ENCODE data around the gene UMODL1.

Gene UMODL1

DNA sequence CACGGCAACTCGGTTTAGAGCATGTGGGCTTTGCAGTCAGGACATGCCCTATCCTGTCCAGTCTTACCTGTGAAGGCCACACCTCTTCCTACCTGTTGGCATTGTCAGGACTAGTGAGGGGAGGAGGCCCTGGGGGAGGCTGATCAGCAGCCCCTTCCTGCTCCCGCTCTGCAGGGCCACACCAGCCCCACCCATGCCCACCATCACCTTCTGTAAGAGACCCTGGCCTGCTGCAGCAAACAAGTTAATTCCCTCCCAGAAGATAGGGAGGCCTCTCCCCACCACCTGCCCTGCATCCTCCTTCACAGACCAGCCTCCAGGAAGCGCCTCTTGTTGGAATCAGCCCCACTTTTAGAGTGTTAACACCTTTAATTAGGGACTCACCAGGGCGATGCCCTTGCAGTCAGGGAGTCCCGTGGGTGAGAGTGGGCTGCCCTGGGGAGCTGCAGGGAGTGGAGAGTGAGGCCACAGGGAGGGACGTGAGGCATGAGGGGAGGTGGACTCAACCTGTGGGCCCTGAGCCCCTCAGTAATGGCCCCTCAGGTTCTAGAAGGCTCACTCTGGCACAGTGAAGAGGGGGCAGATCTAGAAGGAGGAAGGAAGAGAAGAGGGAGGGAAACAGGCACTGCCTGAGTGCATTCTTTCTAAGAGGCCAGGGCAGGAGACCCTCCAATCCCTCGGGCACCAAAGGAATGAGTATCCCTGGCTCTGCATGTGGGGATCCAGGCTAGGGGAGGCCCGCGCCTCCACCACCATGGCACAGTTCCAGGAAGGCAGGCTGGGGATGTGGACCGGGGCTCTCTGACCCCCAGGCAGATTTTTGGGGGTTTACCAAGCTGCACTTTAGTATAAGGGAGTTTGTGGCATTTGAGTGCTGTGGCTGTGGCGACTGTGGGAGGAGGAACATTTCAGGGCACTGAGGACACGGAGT is 8.2 kb downstream of the UMODL1 start:
- DNase-seq (ENCODE audit: low read depth), result no peak

DNA sequence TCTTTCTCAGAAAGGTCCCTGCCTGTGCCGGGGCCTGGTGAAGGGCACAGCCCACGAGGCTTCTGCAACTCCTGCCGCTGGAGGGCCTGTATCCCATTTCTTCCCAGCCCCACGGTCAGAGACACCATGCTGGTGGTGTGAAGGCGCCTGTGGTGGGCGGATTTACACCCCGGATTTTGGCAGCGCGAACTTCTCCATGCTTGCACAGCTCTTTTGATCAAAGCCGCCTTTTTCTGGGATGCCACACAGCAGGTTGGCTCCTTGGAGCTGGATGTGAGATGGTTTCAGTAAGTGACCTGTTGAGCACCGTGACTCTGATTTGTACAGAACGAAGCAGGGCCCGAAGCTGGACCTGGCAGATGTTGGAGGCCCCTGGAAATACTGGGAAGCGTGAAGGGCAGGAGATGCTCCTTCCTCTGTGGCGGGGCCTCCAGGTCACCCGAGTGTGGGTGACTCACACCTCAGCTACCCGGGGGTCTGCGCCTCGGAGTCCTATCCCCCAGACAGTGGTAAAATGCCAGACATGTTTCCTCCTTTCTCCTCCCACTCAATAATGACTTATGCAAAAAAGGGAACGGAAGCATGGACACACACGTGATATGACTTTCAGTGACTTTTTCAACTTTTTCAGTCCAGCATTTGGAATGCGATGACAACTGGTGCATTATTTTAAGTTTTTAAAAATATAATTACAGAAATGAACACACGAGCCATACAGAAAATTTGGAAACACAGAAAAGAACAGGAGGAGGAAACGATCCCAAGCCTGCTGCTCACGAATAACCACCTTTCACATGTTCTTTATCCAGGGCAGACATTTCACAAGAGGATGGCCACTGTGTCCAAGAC is 9.0 kb downstream of the UMODL1 start:
- DNase-seq (ENCODE audit: low read depth), result no peak

DNA sequence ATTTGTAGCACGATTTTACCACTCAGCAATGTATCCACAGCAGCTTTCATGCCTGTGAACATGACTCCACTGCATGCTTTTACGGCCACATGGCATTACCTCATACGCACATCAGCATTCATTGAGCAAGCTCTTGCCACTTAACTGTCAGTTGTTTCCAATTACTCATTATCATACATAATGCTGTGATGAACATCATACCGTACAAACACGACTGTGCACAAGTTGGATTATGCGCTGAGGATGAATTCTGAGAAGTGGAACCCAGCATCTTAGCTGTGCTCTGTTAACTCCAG is 9.6 kb downstream of the UMODL1 start:
- no peak for DNase-seq (ENCODE audit: low read depth)

DNA sequence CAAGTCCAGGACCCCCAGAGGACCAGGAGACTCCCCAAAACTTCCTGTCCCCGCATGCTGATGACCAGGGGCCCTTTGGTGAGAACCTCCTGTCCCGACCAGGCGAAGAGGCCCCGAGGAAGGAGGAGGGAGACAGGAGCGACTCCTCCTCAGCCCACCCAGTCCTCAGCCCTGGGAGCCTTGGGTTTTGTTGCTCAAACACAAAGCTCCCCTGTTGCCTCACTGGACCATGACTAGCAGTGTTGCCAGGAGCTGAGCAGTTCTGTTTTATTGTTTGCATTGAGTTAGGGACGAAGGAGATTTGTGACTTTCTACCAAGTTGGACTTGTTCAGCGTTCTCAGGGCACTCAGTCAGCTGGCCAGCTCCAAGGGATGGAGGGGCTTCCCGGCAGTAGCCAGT is 10.0 kb downstream of the UMODL1 start:
- DNase-seq (ENCODE audit: low read depth), result no peak

DNA sequence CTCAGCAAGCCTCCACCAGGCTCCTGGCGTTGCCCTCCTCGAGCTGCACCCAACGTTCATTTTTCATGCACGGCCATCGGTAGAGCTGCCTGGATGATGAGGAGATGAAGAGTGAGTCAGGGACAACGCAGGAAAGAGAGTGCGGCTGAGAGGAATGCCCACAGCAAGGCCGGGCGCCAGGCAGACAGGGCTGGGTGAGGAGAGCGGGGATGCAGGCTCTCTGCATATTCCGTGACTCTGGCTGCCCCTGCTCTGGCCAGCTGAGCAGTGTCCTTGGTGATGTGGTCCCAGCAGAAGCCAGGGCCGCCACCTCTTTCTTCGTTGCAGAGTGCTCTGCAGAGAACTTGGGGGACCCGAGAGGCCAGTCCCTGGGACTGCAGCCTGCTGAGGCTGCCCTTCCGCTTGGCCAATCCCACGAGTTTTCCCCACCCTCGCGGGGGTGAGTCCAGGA is 10.8 kb downstream of the UMODL1 start:
- no peak for DNase-seq (ENCODE audit: low read depth)

DNA sequence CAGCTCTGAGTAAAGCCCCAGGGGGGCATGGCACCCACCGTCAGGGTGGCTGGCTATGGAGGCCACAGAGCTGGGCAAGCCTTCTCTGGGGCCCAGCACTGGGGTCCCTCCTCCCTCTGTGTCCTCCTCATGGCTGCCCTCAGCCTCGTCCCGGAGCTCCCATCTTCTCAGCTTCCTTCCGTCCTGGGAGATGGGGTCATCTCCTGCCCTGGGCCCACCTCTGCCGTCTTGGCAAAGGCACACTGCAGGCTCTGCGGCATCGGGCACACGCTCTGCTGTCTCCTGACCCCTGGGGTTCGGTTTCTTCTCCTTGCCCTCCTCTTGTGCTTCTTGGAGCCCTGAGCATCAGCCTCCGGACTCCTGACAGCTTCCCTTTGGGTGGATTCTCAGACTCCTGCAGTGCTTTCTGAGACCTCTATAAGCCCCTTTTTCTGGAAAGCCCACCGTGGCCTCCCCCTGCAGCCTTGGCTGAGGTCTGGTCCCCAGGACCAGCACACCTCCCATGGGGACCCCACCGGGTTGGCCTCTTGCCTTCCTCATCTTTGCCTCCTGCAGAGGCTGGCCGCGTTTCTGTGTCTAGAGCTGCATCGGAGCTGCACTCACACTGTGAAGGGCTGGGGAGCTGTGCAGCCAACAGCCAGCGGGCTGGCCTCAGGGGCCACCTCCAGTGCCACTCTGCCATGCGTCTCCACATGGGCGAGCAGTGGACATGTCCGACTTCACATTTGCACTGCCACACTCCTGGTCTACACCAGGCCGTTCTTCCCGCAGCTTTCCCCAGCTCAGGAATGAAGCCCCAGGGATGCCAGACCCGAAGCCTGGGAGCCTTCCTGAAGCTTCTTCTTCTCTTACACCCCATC is 11.6 kb downstream of the UMODL1 start:
- DNase-seq (ENCODE audit: low read depth), result no peak

DNA sequence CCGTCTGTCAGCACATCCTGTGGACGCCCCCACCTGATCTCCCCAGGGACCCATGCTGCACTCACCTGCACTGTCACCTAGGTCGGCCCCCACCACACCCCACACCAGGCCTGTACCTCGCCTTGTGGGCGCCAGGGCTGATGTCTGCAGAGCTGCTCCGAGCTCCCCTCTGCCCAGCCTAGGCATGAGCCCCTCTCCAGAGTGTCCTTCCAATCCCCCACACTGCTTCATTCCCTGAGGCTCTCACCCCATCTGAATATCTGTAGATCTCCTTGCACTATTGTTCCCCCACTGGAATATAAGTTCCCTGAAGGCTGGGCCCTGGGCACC is 12.2 kb downstream of the UMODL1 start:
- DNase-seq (ENCODE audit: low read depth), result no peak

DNA sequence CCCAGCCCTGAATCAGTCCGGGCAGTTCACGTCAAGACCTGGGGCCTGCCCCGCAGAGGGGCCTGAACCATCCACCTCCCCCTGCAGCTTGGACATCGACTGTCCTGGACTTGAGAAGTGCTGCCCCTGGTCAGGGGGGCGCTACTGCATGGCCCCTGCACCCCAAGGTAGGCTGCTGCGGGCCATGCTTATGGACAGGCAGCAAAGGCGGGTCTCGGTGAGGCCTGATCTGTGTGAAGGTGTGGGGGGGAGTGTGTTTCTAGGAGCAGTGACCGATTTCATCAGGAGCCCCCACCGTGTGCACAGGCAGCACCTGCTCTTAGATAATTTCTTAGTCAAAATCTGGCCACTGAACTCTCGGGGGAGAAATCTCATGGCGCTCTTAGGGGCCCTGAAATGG is 13.0 kb downstream of the UMODL1 start:
- no peak for DNase-seq (ENCODE audit: low read depth)

DNA sequence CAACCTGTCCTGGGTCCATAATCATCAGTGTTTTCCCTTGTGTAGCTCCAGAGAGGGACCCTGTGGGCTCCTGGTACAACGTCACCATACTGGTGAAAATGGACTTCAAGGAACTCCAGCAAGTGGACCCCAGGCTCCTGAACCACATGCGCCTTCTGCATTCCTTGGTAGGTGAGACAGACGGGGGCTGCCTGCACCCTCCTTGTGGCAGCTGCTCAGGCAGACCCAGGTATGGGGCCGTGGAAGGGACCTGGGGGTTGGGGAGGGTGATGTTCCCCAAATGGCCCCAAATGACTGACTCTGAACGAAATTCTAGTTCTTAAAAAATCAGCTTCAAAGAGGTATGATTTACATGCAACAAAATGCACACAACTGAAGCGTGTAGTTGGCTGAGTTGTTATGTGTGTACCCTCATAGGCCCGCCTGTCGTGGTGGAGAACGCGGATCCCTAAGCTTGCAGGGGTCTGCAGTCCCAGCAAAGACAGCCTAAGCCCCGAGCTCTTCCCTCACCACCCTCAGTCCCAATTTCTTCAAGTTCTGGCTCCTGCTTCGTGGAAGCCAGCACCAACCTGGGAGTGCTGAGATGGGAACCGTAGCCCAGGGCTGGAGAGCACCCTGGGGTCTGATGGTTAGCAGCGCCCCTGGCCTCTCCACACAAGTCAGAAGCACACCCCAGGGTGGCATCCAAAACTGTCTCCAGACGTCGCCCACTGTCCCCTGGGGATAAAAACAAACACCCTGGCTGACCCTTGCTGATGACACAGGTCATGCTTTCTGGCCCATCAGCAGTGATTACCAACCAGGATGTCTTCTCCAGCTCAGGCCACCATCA is 14.3 kb downstream of the UMODL1 start:
- no peak for DNase-seq (ENCODE audit: low read depth)

DNA sequence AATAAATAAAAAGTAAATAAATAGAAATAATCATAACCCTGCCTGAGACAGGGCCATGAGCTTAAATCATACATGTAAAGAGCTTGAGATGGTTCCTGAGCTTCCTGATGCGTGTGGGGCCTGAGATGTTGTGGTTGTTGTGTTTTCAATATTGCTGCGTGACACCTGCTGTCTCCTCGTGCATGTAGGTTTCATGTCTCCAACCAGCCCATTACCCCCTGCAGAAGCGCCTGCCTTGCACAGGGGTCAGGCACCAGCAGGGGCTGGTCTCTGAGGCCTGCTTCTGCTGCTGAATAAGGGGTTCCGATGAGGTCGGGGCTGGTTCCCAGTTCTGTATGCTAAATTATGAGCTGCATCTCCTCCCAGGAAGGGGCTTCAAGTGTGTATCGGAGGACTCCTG is 15.9 kb downstream of the UMODL1 start:
- no peak for DNase-seq (ENCODE audit: low read depth)

DNA sequence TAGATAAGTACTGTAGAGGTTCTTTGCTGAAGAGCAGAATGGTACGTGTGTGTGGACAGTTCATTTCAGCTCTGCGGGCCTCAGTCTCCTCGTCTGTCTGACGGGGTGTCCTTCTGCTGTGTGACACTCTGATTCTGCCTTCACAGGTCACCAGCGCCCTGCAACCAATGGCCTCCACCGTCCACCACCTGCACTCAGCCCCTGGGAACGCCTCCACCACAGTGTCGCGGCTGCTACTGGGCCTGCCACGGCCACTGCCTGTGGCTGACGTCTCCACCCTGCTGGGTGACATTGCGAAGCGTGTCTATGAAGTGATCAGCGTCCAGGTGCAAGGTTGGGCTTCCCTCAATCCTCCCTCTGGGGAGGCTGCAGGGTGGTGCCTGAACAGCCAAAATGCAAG is 17.0 kb downstream of the UMODL1 start:
- DNase-seq (ENCODE audit: low read depth), result no peak

DNA sequence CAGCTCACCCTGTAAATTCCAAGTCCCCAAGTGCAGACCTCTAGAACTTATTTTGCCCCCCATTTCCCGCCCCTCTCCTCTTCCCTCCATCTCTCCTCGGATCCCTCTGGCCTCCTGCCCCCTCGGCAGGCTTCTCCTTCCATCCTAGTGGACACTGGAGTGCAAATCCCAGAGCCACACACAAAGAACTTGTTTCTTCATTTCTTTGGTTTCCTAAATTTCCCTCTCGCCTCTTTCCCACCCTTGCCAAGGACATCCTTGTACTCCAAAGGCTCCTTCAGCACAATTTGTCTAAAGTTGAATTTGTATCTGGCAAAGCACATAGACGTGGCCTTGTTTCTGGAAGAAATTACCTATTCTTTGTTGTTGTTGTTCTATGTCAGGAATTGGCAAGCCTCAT is 17.5 kb downstream of the UMODL1 start:
- DNase-seq (ENCODE audit: low read depth), result no peak

DNA sequence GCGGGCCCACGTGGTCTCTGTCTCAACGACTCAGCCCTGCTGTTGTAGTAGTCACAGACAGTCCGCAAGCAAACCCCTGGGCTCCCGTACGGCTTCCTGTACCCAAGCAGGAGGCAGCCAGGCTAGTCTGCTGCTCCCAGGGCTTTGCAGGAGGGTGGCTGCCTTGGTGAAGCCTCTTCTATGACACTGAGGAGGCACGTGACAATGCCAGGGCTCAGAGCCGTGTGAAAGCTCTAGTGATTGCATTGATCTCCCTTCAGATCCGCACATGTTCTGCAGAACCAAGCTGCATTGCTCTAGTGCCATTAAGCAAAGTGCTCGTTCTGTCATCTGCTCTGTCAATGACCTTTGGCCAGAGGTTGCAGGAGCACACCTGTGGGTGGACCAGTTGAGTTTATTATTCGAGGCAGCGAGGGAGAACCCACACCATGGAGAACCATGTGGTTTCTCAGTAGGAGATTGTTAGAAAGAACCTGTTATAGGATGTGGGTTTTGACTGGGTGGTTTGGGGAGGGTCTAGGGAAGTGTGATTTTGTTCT is 18.0 kb downstream of the UMODL1 start:
- no peak for DNase-seq (ENCODE audit: low read depth)

DNA sequence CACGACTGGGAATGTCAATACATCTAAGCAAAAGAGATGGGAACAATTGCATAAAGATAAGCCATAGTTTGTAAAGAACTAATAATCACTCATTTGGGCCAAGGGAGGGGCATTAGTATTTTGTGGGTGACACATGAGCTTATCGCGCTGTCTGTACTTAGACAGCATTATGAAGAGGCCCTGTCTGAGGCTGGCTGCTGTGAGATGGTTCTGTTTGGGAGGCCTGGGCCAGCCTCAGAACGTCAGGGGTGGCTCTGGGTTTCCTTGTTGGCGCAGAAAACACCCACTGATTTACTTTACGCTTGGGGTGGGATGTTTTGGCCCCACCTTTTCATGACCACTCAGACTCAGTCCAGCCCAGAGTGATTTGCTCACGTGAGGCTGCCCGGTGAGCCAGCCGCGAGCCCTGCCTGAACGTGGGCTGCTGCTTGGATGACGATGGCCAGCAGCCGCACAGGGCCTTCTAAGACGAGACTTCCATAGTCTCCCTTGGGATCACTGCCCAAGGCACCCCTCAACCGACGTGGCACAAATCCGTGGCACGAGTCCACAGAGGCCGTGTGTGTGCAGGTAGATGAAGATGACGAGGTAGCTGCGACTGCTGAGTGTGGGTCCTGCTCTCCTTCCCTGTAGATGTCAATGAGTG is 18.7 kb downstream of the UMODL1 start:
- DNase-seq (ENCODE audit: low read depth), result no peak

DNA sequence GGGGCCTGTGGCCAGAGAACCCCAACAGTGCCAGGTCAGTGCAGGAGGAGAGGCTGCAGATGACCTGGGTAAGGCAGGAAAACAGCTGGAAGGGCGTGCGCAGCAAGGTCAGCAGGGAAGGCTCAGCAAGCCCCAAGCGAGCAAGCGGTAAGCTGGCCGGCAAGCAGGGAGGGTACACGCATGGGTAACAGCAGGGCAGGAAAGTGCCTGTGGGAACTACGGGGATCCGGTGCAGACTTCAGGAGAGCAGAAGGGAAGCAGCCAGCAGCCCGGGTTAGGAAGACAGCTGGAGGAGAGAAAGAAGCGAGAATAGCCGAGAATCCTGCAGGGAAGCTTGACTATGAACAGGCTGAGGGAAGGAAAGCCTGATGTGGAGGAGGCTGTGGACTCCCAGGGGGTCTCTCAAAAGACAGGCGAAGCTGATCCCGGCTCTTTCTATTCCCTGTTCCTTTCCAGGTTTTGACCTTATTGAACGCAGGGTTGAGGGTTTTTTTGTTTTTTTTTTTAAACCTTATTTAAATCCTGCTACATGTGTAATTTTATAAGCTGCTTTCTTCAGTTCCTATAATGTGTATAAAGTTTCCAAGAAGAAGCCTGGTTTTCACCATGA is 20.9 kb downstream of the UMODL1 start:
- no peak for DNase-seq (ENCODE audit: low read depth)

DNA sequence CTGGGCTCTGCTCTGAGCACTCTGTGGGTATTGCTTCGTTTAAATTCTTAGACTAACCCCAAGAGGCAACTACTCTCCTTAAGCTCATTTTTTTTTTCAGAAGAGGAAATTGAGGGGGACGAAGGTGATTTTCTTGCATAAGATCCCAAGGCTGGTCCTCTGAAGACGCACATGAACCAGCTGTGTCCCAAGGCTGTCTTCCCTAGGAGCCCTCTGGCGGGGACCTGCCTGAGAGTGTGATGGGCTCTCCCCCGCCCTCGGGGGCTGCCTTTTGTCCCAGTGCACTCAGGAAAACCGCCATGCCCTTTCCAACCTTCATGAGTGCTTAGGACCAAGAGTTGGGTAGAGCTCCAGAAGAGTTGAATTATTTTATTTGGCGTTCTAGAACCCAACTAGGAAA is 21.7 kb downstream of the UMODL1 start:
- DNase-seq (ENCODE audit: low read depth), result no peak

DNA sequence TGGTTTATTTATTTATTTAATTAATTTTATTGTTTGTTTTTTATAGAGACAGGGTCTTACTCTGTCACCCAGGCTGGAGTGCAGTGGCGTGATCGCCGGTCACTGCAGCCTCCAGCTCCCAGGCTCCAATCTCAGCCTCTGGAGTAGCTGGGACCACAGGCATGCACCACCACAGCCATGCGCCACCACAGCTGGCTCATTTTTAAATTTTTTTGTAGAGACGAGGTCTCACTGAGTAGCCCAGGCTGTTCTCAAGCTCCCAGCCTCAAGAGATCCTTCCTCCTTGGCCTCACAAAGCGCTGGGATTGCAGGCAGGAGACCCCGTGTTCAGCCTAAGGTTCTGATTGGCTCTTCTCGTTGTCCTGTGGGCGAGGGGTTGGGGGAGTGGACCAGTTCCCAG is 22.1 kb downstream of the UMODL1 start:
- no peak for DNase-seq (ENCODE audit: low read depth)

DNA sequence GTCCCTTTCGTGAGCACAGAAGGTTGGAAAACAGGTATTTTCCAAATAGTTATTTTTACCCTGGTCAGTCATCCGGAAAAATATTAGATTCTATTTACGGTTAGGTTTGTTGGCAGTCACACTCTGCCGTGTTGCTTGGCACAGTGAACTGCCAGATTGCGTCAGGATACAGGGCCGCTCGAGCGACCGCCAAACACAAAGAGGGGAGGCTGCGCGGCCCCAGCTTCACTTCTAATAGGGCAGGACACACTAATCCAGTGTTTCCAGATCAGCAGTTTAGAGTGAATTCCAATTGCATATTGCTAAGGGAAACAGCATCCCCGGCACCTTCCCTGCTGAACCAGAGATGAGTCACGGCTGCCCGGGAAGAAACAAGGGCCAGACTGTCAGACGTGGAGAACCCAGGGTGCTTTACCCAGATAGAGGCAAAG is 22.9 kb downstream of the UMODL1 start:
- DNase-seq (ENCODE audit: low read depth), result no peak

DNA sequence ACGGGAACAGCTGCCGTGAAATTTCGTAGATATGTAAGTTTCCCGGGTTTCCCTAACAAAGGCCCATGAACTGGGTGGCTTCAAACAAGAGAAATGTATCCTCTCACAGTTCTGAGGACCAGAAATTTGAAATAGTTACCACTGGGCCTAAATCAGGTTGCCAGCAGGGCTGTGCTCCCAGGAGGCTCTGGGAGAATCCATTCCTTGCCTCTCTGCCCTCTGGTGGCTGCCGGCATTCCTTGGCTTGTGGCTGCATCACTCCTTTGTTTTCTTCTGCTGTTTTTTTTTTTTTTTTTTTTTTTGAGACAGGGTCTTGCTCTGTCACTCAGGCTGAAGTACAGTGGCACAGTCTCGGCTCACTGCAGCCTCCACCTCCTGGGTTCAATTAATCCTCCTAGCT is 23.7 kb downstream of the UMODL1 start:
- DNase-seq (ENCODE audit: low read depth), result no peak

DNA sequence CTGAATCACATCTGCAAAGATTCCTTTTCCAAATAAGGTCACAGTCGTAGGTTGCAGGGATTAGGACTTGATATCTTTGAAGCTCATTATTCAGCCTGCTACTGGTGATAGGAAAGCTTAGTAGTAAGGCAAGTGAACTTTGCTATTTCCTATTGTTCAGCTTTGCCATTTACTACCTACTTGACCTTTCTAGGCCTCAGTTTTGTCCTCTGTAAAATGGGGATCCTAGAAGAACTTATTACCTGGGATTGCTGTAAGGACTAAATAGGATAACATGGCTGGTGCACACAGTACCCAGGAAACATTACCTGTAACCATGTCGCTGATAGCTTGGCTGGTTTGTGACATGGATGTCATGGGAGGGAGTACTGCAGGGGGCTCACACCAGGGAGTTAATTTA is 24.5 kb downstream of the UMODL1 start:
- DNase-seq (ENCODE audit: low read depth), result no peak

Measured in stimulated activated CD8-positive, alpha-beta memory T cell treated with anti-CD3 and anti-CD28 coated beads, Interleukin-4, amount 100 ng/mL, for 24 hours (primary cell).